Activated T-cell treated with anti-CD3 and anti-CD28 coated beads, Interleukin-2, amount 50 U/mL, for 72 hours (primary cell): ENCODE measurements around the gene HSPB7. TPM values are rescaled to one million over a fixed set of nuclear protein-coding genes. Genes with fewer than 3 reads are reported as not detected.
"Not testable (repeated sequence)": the region's sequence is repeated elsewhere in the genome, so short reads cannot be mapped to it uniquely, and the experiment has no call there.

Source experiments
- ATAC-seq, 2 donors: fragments of 150-1000 bp; cut with Tn5 transposase; replicated peaks in 1 of 2; 2 replicates each; pipeline ENCODE4 v1.10.0; 2021; ENCODE audit warnings: moderate library complexity in 2 of 2, mild to moderate bottlenecking in 1 of 2
- DNase-seq, 2 donors: peaks; one replicate each; pipeline ENCODE4 v3.0.0; 2021 to 2022; ENCODE audit warnings: mixed read lengths in 1 of 2
- H3K27ac Mint-ChIP-seq: one replicate; pipeline ENCODE4 v1.8.0; 2022; ENCODE audit warnings: mild to moderate bottlenecking, moderate library complexity, mixed read lengths
- H3K27me3 Mint-ChIP-seq: one replicate; pipeline ENCODE4 v1.8.0; 2022; ENCODE audit warnings: low read depth, mixed read lengths
- H3K36me3 Mint-ChIP-seq, 2 donors: one replicate each; pipeline ENCODE4 v1.8.0; 2022; ENCODE audit warnings: mixed read lengths in 2 of 2, mild to moderate bottlenecking in 1 of 2; ENCODE audit not compliant: insufficient read depth in 2 of 2
- H3K4me1 Mint-ChIP-seq: one replicate; pipeline ENCODE4 v1.8.0; 2022; ENCODE audit warnings: low read depth, mixed read lengths
- H3K4me3 Mint-ChIP-seq, 2 donors: one replicate each; pipeline ENCODE4 v1.8.0; 2022; ENCODE audit warnings: mild to moderate bottlenecking in 2 of 2, mixed read lengths in 2 of 2, moderate library complexity in 2 of 2
- H3K9me3 Mint-ChIP-seq, 2 donors: one replicate each; pipeline ENCODE4 v1.8.0; 2022; ENCODE audit warnings: mixed read lengths in 2 of 2
- total RNA-seq, 2 donors: library from RNA; stranded (reverse); gene quantifications; one replicate each; pipeline ENCODE4 v1.2.3, GENCODE V29; 2022

Gene HSPB7
- total RNA-seq = not detected

GRCh38 chr1:16017461-16018303 lies at the start of gene HSPB7:
Gene HSPB7, minus strand, starts transcription at chr1:16018043. Its CDS starts 80 bp downstream, at chr1:16017963.
- H3K36me3 Mint-ChIP-seq = no peaks in the 10 kb centered on the region
- H3K4me3 Mint-ChIP-seq = no peak within 1 kb of the TSS
- H3K4me1 Mint-ChIP-seq = no peaks in the 10 kb centered on the region
- H3K27me3 Mint-ChIP-seq = peaks cover 10% of the 10 kb centered on the region
- H3K27ac Mint-ChIP-seq = no peak within 1 kb of the TSS
- H3K9me3 Mint-ChIP-seq = no peaks in the 10 kb centered on the region
- DNase-seq (no peak), ATAC-seq (no peak)

- no peak overlapping the region for H3K27ac Mint-ChIP-seq
- no peaks in the 10 kb centered on the region for H3K9me3 Mint-ChIP-seq
- no peaks in the 10 kb centered on the region for H3K36me3 Mint-ChIP-seq
- H3K27me3 Mint-ChIP-seq = peaks cover 16% of the 10 kb centered on the region
- ATAC-seq = no peak
- DNase-seq = no peak
- no peaks in the 10 kb centered on the region for H3K4me1 Mint-ChIP-seq
- no peak overlapping the region for H3K4me3 Mint-ChIP-seq
Measured at GRCh38 chr1:16067127-16067768, 49.4 kb upstream of the HSPB7 start.

GRCh38 chr1:16066245-16066644 lies 48.4 kb upstream of the HSPB7 start:
- Mint-ChIP-seq H3K9me3 (no peaks in the 10 kb centered on the region), H3K36me3 (no peaks in the 10 kb centered on the region), H3K4me1 (no peaks in the 10 kb centered on the region), H3K4me3 (no peak overlapping the region), H3K27me3 (peaks cover 16% of the 10 kb centered on the region), H3K27ac (no peak overlapping the region)
- no peak for ATAC-seq
- DNase-seq = no peak

GRCh38 chr1:16065269-16065576 lies 47.4 kb upstream of the HSPB7 start:
- Mint-ChIP-seq H3K27ac (no peak overlapping the region), H3K4me1 (no peaks in the 10 kb centered on the region), H3K9me3 (no peaks in the 10 kb centered on the region), H3K27me3 (peaks cover 16% of the 10 kb centered on the region), H3K4me3 (no peak overlapping the region), H3K36me3 (no peaks in the 10 kb centered on the region)
- no peak for ATAC-seq
- no peak for DNase-seq

- H3K36me3 Mint-ChIP-seq = no peaks in the 10 kb centered on the region
- no peaks in the 10 kb centered on the region for H3K4me1 Mint-ChIP-seq
- ATAC-seq = no peak
- DNase-seq = no peak
- H3K9me3 Mint-ChIP-seq = no peaks in the 10 kb centered on the region
- H3K27ac Mint-ChIP-seq = no peak overlapping the region
- no peak overlapping the region for H3K4me3 Mint-ChIP-seq
- peaks cover 16% of the 10 kb centered on the region for H3K27me3 Mint-ChIP-seq
Measured at GRCh38 chr1:16064536-16065268, 46.9 kb upstream of the HSPB7 start.

- H3K36me3 Mint-ChIP-seq = no peaks in the 10 kb centered on the region
- H3K27me3 Mint-ChIP-seq = peaks cover 16% of the 10 kb centered on the region
- no peaks in the 10 kb centered on the region for H3K9me3 Mint-ChIP-seq
- no peak for ATAC-seq
- H3K27ac Mint-ChIP-seq = no peak overlapping the region
- H3K4me1 Mint-ChIP-seq = no peaks in the 10 kb centered on the region
- no peak for DNase-seq
- no peak overlapping the region for H3K4me3 Mint-ChIP-seq
Measured at GRCh38 chr1:16063921-16064320, 46.1 kb upstream of the HSPB7 start.

GRCh38 chr1:16063226-16063829 lies 45.5 kb upstream of the HSPB7 start:
- no peak for ATAC-seq
- Mint-ChIP-seq H3K9me3 (no peaks in the 10 kb centered on the region), H3K4me1 (no peaks in the 10 kb centered on the region), H3K27me3 (peaks cover 16% of the 10 kb centered on the region), H3K36me3 (no peaks in the 10 kb centered on the region), H3K27ac (no peak overlapping the region), H3K4me3 (no peak overlapping the region)
- no peak for DNase-seq

- not testable (repeated sequence) for H3K36me3 Mint-ChIP-seq, ATAC-seq, H3K27ac Mint-ChIP-seq, DNase-seq, H3K9me3 Mint-ChIP-seq, H3K4me3 Mint-ChIP-seq, H3K4me1 Mint-ChIP-seq
- H3K27me3 Mint-ChIP-seq = peaks cover 16% of the 10 kb centered on the region
Measured at GRCh38 chr1:16062687-16063075, 44.8 kb upstream of the HSPB7 start.

GRCh38 chr1:16061989-16062686 lies 44.3 kb upstream of the HSPB7 start:
- H3K4me1 Mint-ChIP-seq, H3K9me3 Mint-ChIP-seq, H3K4me3 Mint-ChIP-seq, H3K36me3 Mint-ChIP-seq, DNase-seq, H3K27ac Mint-ChIP-seq, ATAC-seq: not testable (repeated sequence)
- H3K27me3 Mint-ChIP-seq = peaks cover 16% of the 10 kb centered on the region

- Mint-ChIP-seq H3K36me3 (no peaks in the 10 kb centered on the region), H3K4me3 (no peak overlapping the region), H3K9me3 (no peaks in the 10 kb centered on the region), H3K27me3 (peaks cover 16% of the 10 kb centered on the region), H3K27ac (no peak overlapping the region), H3K4me1 (peaks cover 1% of the 10 kb centered on the region)
- no peak for DNase-seq
- ATAC-seq = no peak
Measured at GRCh38 chr1:16061266-16061665, 43.4 kb upstream of the HSPB7 start.

GRCh38 chr1:16058394-16059120 lies 40.7 kb upstream of the HSPB7 start:
- not testable (repeated sequence) for H3K27ac Mint-ChIP-seq, H3K36me3 Mint-ChIP-seq, H3K4me3 Mint-ChIP-seq, H3K27me3 Mint-ChIP-seq, H3K9me3 Mint-ChIP-seq, H3K4me1 Mint-ChIP-seq, DNase-seq, ATAC-seq

GRCh38 chr1:16057314-16057915 lies 39.6 kb upstream of the HSPB7 start:
- H3K9me3 Mint-ChIP-seq, DNase-seq, H3K36me3 Mint-ChIP-seq, H3K27me3 Mint-ChIP-seq, H3K4me3 Mint-ChIP-seq, H3K27ac Mint-ChIP-seq, ATAC-seq, H3K4me1 Mint-ChIP-seq: not testable (repeated sequence)
